Esophagus squamous epithelium (tissue), 5 donors: ENCODE data around the gene GTF2H2C. TPM values are rescaled to one million over a fixed set of nuclear protein-coding genes. Genes with fewer than 3 reads are reported as not detected.
A peak's percentile ranks its signal among the peaks of the same experiment; 100 is the strongest.
"Not testable (repeated sequence)": the region's sequence is repeated elsewhere in the genome, so short reads cannot be mapped to it uniquely, and the experiment has no call there.

Experiments used
- DNase-seq: peaks from one replicate; lab custom pipeline; 2025; lab: John Stamatoyannopoulos, UW
- H3K27ac ChIP-seq, 4 donors: fragments of 200-600 bp; sonication (generic); one replicate each; pipeline ENCODE4 v1.5.1; 2016 to 2019; ENCODE audit warnings: mild to moderate bottlenecking in 1 of 4
- H3K27me3 ChIP-seq, 4 donors: fragments of 200-600 bp; sonication (generic); 1 replicate in 3 of 4; 2 replicates in 1 of 4; pipeline versions ENCODE4 v1.5.1 to v1.6.0; 2017 to 2021; ENCODE audit warnings: antibody characterized with exemption in 1 of 4
- H3K36me3 ChIP-seq, 3 donors: fragments of 200-600 bp; sonication (generic); one replicate each; pipeline ENCODE4 v1.5.1; 2016 to 2019
- H3K4me1 ChIP-seq, 3 donors: fragments of 200-600 bp; sonication (generic); one replicate each; pipeline ENCODE4 v1.5.1; 2017 to 2019
- H3K4me3 ChIP-seq, 4 donors: fragments of 200-600 bp; sonication (generic); 1 replicate in 3 of 4; 2 replicates in 1 of 4; pipeline ENCODE4 v1.5.1; 2016 to 2019; ENCODE audit warnings: mild to moderate bottlenecking in 2 of 4, moderate library complexity in 1 of 4
- H3K9me3 ChIP-seq, 3 donors: fragments of 200-600 bp; sonication (generic); one replicate each; pipeline ENCODE4 v1.5.1; 2016 to 2019
- WGBS, 2 donors: methylation state at CpG; one replicate each; pipeline ENCODE4 v1.1.5; 2018; 5-methylcytosine and 5-hydroxymethylcytosine counted together
- intact Hi-C: fragments of 100-400 bp; cut with DNase I; formaldehyde crosslinking; loops from one replicate; pipeline ENCODE4 v1.15.0; 2022
- total RNA-seq, 4 donors: library from RNA; depleted of rRNA; stranded (reverse); fragments of >200 nt; gene quantifications; one replicate each; pipeline ENCODE4 v1.1.0, GENCODE V29; 2016
- donor health status: DM: yes; HTN: yes; CAD: no.

The GTF2H2C gene
- total RNA-seq, 4 donors from 2014 or later: 10.0 to 17.0 (median 11.4) TPM

DNA sequence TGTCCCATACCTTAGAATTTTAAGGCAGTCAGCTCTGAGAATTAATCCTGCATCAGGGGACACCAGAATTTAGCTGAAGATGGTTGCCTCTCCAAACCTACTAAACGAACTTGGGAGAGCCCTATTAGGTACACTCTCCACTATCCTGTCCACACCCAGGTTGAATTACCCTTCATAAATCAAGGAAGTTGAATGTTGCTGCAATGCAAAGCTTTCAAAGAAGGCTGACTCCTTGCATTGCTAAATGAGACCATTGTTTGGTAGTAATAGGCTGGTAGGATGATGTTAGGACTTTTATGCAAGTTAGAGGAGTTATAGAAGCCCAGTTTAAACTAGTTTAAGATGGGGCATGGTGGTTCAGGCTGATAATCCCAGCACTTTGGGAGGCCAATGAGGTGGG, 18.6 kb upstream of the GTF2H2C start:
- intact Hi-C loops, H3K4me1 ChIP-seq, H3K36me3 ChIP-seq, H3K9me3 ChIP-seq, H3K4me3 ChIP-seq, DNase-seq, H3K27ac ChIP-seq, H3K27me3 ChIP-seq: not testable (repeated sequence)
- WGBS, 2 donors: no CpG with 5 or more reads among the region's 1 CpG

DNA sequence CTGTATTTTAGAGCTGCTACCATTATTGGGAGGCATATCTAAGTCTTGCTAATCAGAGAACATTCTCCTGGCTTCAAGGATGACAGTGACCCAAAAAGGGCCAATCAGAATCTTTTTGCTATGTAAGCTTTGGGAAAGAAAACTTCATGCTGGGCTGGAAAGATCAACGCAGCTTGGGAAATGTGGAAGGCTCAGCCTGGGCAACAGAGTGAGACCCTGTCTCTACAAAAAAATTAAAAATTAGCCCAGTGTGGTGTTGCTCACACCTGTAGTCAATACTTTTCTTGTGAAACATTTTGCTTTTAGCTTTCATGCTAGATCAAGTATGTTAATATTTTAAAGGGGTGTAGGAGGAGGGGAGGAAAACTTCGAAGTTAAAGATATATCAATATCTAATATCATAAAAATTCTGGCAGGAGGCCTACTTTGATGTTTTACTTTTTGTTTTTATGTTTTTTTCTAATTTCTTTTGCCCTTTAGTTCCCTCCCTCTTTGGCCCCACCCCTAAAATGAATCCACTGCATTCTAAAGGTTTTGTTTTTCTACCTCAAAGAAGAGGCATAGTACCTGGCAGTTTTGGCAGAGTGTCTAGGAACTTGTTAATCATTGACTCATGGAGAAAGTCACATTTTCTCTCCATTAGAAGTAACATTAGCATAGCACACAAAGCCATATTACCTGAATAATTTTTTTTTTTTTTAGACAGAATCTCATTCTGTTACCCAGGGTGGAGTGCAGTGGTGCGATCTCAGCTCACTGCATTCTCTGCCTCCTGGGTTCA, 17.0 kb upstream of the GTF2H2C start:
- WGBS, 2 donors: no CpG with 5 or more reads among the region's 3 CpGs
- DNase-seq, H3K4me1 ChIP-seq, H3K9me3 ChIP-seq, intact Hi-C loops, H3K36me3 ChIP-seq, H3K4me3 ChIP-seq, H3K27me3 ChIP-seq, H3K27ac ChIP-seq: not testable (repeated sequence)

DNA sequence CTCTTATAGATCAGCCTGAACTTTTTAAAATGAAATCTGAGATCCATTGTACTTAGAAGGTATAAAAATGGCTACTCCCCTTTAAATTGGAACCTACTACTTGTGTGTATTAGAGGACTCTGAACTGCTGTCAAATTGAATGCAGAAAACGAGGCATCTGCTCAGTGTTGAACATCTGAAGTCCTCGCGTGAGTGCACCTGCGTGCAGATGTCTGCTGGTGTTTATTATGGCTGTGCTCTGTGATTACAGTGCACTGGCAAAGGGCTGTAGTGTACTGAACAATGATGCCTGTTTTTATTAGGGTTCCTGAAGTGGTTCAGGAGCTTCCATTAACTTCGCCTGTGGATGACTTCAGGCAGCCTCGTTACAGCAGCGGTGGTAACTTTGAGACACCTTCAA, 15.4 kb upstream of the GTF2H2C start:
- H3K36me3 ChIP-seq, H3K27me3 ChIP-seq, H3K9me3 ChIP-seq, H3K27ac ChIP-seq, H3K4me1 ChIP-seq, H3K4me3 ChIP-seq, intact Hi-C loops, DNase-seq: not testable (repeated sequence)
- WGBS, 2 donors: no CpG with 5 or more reads among the region's 7 CpGs

DNA sequence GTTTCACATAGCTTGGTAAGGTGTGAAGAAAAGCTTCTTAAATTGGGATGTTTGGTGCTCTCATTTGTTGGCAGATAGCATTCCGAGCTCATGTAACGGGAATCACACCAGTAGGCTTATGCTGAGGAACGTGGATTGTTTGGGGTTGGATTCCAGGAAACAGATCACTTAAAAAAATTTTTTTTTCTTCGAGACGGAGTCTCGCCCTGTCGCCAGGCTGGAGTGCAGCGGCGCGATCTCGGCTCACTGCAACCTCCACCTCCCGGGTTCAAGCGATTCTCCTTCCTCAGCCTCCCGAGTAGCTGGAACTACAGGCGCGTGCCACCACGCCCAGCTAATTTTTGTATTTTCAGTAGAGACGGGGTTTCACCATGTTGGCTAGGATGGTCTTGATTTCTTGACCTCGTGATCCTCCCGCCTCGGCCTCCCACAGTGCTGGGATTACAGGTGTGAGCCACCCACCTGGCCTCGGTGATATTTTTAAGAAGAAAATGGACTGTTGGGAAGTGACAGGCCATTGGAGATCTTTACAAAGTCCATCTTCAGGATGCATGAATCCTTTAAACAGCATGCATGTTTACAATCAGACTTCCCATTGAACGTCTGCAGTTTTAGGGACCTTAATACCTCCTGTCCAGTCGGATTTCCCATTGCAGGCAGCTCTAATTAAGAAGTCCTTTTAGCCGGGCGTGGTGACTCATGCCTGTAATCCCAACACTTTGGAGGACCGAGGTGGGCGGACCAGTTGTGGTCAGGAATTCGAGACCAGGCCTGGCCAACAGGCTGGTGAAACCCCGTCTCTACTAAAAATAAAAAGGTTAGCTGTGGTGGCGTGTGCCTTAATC, 818 bp downstream of the GTF2H2C start:
- not testable (repeated sequence) for DNase-seq
- WGBS, 2 donors: 59 to 68% methylated on average over 5 to 7 of the region's 31 CpGs

DNA sequence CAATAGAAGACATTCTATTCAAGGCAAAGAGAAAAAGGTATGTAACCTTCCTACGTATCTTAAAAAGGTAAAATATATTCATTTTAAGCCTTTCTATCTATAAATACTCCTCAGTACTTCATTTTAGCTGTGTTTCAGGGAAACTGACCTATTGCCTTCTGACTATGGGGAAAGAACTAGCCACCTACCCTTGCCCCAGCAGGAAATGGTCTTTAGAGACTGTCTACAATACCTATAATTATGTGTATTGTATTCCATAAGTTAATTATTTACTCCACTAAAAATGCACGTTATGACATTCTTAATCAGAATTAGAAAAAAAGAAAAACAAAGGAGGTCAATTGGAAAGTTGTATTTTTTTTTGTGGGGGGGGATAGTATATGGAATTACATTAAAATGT, 6.2 kb downstream of the GTF2H2C start:
- 77 to 95% methylated on average over 2 of the region's 2 CpGs for WGBS, 2 donors

More for the DNA sequence above, 818 bp downstream of the GTF2H2C start:
- H3K27me3 ChIP-seq, H3K9me3 ChIP-seq, H3K36me3 ChIP-seq, H3K27ac ChIP-seq, intact Hi-C loops: not testable (repeated sequence)
- H3K4me1 ChIP-seq: peaks cover 0 to 10% (median 4%) of the 10 kb centered on the region in 3 donors
- peak overlapping the region; percentile 11 to 54 (median 46) for H3K4me3 ChIP-seq

DNA sequence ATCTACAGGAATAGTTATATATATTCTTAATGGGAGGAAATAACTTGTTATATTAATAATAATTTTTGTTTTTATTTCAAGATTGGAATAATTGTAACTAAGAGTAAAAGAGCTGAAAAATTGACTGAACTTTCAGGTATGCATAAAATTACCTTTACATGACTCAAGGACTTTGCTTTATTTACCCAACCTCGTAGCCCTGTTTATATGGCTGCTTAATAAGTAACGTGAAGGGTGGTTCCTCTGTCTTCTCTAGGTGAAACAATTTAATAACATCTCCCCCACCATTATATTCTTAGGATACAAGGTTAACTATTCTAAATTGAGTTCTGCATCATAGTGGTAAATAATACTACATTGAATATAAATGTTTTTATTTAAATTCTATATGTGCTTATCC, 8.1 kb downstream of the GTF2H2C start:
- H3K4me1 ChIP-seq, intact Hi-C loops, H3K36me3 ChIP-seq, DNase-seq, H3K27me3 ChIP-seq, H3K9me3 ChIP-seq, H3K4me3 ChIP-seq, H3K27ac ChIP-seq: not testable (repeated sequence)
- 100% methylated on average over 1 to 2 of the region's 2 CpGs for WGBS, 2 donors

More for the DNA sequence above, 6.2 kb downstream of the GTF2H2C start:
- H3K27ac ChIP-seq, H3K36me3 ChIP-seq, DNase-seq, H3K4me3 ChIP-seq, intact Hi-C loops, H3K9me3 ChIP-seq, H3K27me3 ChIP-seq, H3K4me1 ChIP-seq: not testable (repeated sequence)

DNA sequence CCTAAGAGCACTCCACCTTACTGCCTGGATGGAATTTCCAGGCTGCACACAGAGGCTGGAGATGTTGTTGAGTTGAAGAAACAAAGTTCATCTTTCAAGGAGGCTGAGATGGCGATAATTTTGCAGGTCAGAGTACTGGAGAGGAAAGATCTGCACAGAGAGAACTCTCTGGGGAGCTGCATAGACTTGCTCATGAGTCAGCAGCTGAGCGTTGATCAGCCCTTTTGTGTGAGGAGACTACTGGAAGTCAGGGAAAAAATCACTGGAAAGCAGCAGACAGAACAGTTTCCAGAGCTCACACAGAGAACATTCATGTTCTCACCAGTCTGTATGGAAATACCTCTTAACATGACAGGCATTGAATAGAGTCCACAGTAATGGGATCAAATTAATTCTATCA, 23.4 kb downstream of the GTF2H2C start:
- H3K36me3 ChIP-seq, H3K27ac ChIP-seq, H3K4me1 ChIP-seq, intact Hi-C loops, H3K4me3 ChIP-seq, DNase-seq, H3K27me3 ChIP-seq, H3K9me3 ChIP-seq: not testable (repeated sequence)
- WGBS, 2 donors: no CpG with 5 or more reads among the region's 2 CpGs

DNA sequence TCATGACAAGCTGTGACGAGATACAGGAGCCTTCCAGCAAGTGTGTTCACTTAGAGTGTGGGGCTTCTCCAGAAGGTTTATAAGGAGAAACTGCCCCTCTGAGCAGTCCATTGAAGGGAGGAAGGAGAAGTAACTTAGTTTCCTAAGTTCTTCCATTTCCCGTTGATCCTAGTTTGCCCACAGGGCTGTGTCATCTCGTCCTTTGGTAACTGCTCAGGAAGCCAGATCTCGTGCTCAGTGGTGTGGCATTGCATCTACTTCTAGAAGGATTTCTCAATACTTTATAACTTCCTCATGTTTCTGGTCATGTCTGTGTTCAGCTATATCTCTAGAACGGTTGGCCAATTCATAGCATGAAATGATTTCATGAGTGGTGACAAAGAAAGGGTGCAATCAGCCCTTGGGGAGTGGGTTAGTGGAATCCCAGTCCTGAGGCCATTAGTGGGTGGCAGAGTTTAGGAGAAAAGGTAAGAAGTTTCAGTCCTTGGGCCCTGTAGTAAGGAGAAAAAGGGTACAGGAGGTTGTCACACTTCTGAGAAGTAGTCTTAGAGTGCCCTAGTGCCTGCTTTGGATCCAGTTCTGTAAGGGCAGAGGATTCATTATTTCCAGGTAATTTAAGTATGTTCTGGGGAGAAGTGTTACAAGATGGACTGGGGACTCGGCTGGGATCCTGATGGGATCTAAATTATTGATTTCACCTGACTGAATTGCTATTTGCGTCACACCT, 36.3 kb downstream of the GTF2H2C start:
- intact Hi-C loops, H3K27me3 ChIP-seq, H3K9me3 ChIP-seq, H3K27ac ChIP-seq, H3K4me1 ChIP-seq, H3K36me3 ChIP-seq, H3K4me3 ChIP-seq, DNase-seq: not testable (repeated sequence)
- WGBS, 2 donors: no CpG with 5 or more reads among the region's 7 CpGs

DNA sequence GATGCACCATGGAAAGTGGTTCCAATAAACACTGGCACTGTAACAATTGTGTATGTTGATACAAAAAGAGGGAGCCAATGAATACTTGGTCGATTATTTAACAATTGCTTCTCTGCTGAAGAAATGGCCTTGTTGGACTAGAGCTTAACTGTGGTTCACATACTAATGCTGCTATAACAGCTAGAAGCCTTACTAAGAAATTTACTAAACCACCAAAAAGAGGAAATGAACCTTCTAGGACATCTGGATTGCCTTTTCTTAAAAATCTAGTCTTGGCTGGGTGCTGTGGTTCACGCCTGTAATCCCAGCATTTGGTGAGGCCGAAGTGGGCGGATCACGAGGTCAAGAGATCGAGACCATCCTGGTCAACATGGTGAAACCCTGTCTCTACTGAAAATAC, 42.0 kb downstream of the GTF2H2C start:
- H3K9me3 ChIP-seq, DNase-seq, H3K36me3 ChIP-seq, H3K27ac ChIP-seq, H3K4me1 ChIP-seq, H3K27me3 ChIP-seq, intact Hi-C loops, H3K4me3 ChIP-seq: not testable (repeated sequence)
- no CpG with 5 or more reads among the region's 6 CpGs for WGBS, 2 donors

DNA sequence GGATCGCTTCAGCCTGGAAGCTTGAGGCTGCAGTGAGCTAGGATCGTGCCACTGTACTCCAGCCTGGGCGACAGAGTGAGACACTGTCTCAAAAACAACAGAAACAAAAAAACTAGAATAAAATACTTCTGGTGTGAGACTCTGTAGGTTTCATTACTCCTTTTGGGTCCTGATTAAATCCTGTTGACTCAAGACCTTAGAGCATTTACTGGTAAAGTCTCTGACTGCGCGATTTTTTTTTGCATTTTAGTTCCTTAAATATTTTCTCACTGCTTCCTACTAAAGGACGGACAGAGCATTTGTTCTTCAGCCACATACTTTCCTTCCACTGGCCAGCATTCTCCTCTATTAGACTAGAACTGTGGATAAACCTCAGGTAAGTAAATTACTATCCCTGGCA, 46.8 kb downstream of the GTF2H2C start:
- H3K27ac ChIP-seq, H3K27me3 ChIP-seq, H3K4me3 ChIP-seq, intact Hi-C loops, H3K9me3 ChIP-seq, H3K36me3 ChIP-seq, H3K4me1 ChIP-seq, DNase-seq: not testable (repeated sequence)
- 70 to 73% methylated on average over 3 of the region's 6 CpGs for WGBS, 2 donors

DNA sequence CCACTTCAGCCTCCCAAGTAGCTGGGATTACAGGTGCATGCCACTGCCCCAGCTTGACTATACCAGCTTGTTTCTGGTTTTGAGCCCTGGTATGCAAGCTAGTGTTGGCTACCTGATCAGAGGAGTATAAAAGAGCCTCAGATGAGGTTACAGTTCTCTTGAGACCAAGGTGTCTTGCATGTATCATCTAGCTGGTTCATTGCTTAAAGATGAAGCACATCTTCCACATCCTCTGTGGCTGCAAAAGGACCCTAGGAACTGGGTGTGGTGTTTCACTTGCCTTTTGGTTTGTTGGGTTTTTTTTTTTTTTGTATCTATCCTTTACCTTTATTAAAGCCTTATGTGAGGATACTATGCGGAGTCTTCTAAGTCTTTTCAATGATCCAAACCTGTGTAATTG, 47.8 kb downstream of the GTF2H2C start:
- H3K36me3 ChIP-seq, H3K9me3 ChIP-seq, H3K27me3 ChIP-seq, H3K27ac ChIP-seq, intact Hi-C loops, H3K4me3 ChIP-seq, DNase-seq, H3K4me1 ChIP-seq: not testable (repeated sequence)
- no CpG with 5 or more reads among the region's 1 CpG for WGBS, 2 donors

DNA sequence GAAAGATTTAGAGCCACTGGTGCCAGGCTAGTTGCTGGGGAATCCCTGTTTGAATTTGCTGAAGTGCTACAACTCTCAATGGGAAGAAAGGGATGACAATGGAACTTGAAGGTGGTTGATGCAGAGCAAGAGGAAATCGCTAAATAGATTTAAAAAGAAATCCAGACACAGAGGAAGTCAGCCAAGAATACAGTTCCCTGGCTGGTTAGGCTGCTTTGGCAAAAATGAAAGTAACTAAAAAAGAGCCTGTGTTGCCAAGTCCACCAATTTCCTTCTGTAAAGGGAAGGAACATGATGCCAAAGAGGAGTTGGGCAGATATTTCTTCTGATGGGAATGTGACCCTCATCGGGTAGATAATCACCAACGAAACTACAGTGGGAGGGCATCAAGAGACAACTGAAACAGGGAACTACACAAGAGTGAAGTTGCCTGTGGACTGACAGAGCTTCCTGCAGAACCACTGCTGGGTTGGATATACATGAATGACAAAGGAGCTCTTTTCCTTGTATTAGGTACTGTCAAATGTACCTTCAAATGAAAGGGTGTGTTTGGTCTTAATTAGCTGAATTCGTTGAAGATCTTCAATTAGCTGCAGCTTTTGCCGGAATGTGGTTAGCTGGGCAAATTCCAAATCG, 49.0 kb downstream of the GTF2H2C start:
- H3K4me3 ChIP-seq, H3K4me1 ChIP-seq, H3K9me3 ChIP-seq, DNase-seq, H3K27ac ChIP-seq, intact Hi-C loops, H3K36me3 ChIP-seq, H3K27me3 ChIP-seq: not testable (repeated sequence)
- WGBS, 2 donors: no CpG with 5 or more reads among the region's 6 CpGs
